Astrocyte (in vitro differentiated cells and primary cell): ENCODE data around the gene CHD5. TPM values are rescaled to one million over a fixed set of nuclear protein-coding genes. Genes with fewer than 3 reads are reported as not detected.

Source experiments
- DNase-seq: peaks from one replicate; pipeline ENCODE4 v3.0.0-alpha.2; 2010; ENCODE audit warnings: low read depth
- FAIRE-seq: peaks from 2 replicates; lab custom pipeline; 2011; peaks lifted over from hg19 to GRCh38; lab: Jason Lieb, UNC
- H2AFZ ChIP-seq: 2 replicates; pipeline ENCODE4 v1.6.0; 2012; ENCODE audit warnings: low read depth, low read length, inconsistent platforms
- H3K27ac ChIP-seq: 2 replicates; pipeline ENCODE4 v1.5.1; 2011; ENCODE audit warnings: low read depth, low read length, inconsistent platforms
- H3K27me3 ChIP-seq: 2 replicates; pipeline ENCODE4 v1.6.0; 2011; ENCODE audit warnings: low read length, inconsistent platforms; ENCODE audit not compliant: insufficient read depth
- H3K36me3 ChIP-seq: 2 replicates; pipeline ENCODE4 v1.5.1; 2011; ENCODE audit warnings: low read length, inconsistent platforms; ENCODE audit not compliant: insufficient read depth
- H3K4me1 ChIP-seq: 2 replicates; pipeline ENCODE4 v1.5.1; 2011; ENCODE audit warnings: low read length, inconsistent platforms; ENCODE audit not compliant: insufficient read depth
- H3K4me2 ChIP-seq: 2 replicates; pipeline ENCODE4 v1.6.0; 2012; ENCODE audit warnings: low read length, inconsistent platforms
- H3K4me3 ChIP-seq: 2 replicates; pipeline ENCODE4 v1.5.1; 2011; ENCODE audit warnings: low read depth, mild to moderate bottlenecking, low read length, inconsistent platforms; ENCODE audit not compliant: insufficient read depth
- H3K79me2 ChIP-seq: 2 replicates; pipeline ENCODE4 v1.6.0; 2012; ENCODE audit warnings: mild to moderate bottlenecking, low read length, inconsistent platforms; ENCODE audit not compliant: insufficient read depth
- H3K9ac ChIP-seq: 2 replicates; pipeline ENCODE4 v1.6.0; 2012; ENCODE audit warnings: mild to moderate bottlenecking, low read length, inconsistent platforms
- H3K9me3 ChIP-seq: 2 replicates; pipeline ENCODE4 v1.5.1; 2012; ENCODE audit warnings: low read depth, mild to moderate bottlenecking, low read length, inconsistent platforms; ENCODE audit not compliant: insufficient read depth
- H4K20me1 ChIP-seq: 2 replicates; pipeline ENCODE4 v1.6.0; 2012; ENCODE audit warnings: low read length, inconsistent platforms; ENCODE audit not compliant: insufficient read depth
- H3K27ac Mint-ChIP-seq: one replicate; pipeline ENCODE4 v1.8.0; 2021; ENCODE audit warnings: mild to moderate bottlenecking, mixed read lengths; ENCODE audit not compliant: unreplicated experiment
- H3K27me3 Mint-ChIP-seq: one replicate; pipeline ENCODE4 v1.8.0; 2021; ENCODE audit warnings: low read depth, mixed read lengths; ENCODE audit not compliant: unreplicated experiment
- H3K36me3 Mint-ChIP-seq: one replicate; pipeline ENCODE4 v1.8.0; 2021; ENCODE audit warnings: low read depth, mixed read lengths; ENCODE audit not compliant: unreplicated experiment
- H3K4me1 Mint-ChIP-seq: one replicate; pipeline ENCODE4 v1.8.0; 2021; ENCODE audit warnings: low read depth, mixed read lengths; ENCODE audit not compliant: unreplicated experiment
- H3K4me3 Mint-ChIP-seq: one replicate; pipeline ENCODE4 v1.8.0; 2021; ENCODE audit warnings: mild to moderate bottlenecking, moderate library complexity, mixed read lengths; ENCODE audit not compliant: unreplicated experiment
- H3K9me3 Mint-ChIP-seq: one replicate; pipeline ENCODE4 v1.8.0; 2021; ENCODE audit warnings: mild to moderate bottlenecking, mixed read lengths; ENCODE audit not compliant: unreplicated experiment
- EZH2 ChIP-seq: IDR thresholded peaks from 2 replicates; pipeline ENCODE4 v1.6.1; 2012; ENCODE audit warnings: mild to moderate bottlenecking, low read length, inconsistent platforms; ENCODE audit not compliant: insufficient read depth
- total RNA-seq: library from RNA; stranded (reverse); gene quantifications from 2 replicates; pipeline ENCODE4 v1.2.1, GENCODE V29; 2021
- TF ChIP-seq, protein P1 (sequence below): IDR thresholded peaks from 2 replicates; pipeline ENCODE4 v1.5.1; 2011; ENCODE audit warnings: low read depth, mild to moderate bottlenecking, inconsistent platforms, low read length, moderate library complexity; ENCODE audit not compliant: insufficient read depth

Gene CHD5
- total RNA-seq, 1 donor from 2014 or later = 0.18 TPM

GRCh38 chr1:6163973-6164617 lies 16.0 kb downstream of the CHD5 start:
- Histone ChIP-seq H2AFZ (no peak overlapping the region), H3K79me2 (no peaks in the 10 kb centered on the region), H3K9ac (no peak overlapping the region), H4K20me1 (peaks cover 7% of the 10 kb centered on the region), H3K4me3 (no peak overlapping the region), H3K4me1 (no peaks in the 10 kb centered on the region), H3K36me3 (no peaks in the 10 kb centered on the region), H3K4me2 (no peak overlapping the region), H3K27me3 (peaks cover 6% of the 10 kb centered on the region), H3K9me3 (no peaks in the 10 kb centered on the region), H3K27ac (no peak overlapping the region)
- H3K27me3 Mint-ChIP-seq = peaks cover 76% of the 10 kb centered on the region
- H3K9me3 Mint-ChIP-seq = no peaks in the 10 kb centered on the region
- no peak for FAIRE-seq
- no peak overlapping the region for H3K27ac Mint-ChIP-seq
- no peak for TF ChIP-seq EZH2
- TF ChIP-seq, protein P1, sequence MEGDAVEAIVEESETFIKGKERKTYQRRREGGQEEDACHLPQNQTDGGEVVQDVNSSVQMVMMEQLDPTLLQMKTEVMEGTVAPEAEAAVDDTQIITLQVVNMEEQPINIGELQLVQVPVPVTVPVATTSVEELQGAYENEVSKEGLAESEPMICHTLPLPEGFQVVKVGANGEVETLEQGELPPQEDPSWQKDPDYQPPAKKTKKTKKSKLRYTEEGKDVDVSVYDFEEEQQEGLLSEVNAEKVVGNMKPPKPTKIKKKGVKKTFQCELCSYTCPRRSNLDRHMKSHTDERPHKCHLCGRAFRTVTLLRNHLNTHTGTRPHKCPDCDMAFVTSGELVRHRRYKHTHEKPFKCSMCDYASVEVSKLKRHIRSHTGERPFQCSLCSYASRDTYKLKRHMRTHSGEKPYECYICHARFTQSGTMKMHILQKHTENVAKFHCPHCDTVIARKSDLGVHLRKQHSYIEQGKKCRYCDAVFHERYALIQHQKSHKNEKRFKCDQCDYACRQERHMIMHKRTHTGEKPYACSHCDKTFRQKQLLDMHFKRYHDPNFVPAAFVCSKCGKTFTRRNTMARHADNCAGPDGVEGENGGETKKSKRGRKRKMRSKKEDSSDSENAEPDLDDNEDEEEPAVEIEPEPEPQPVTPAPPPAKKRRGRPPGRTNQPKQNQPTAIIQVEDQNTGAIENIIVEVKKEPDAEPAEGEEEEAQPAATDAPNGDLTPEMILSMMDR = no peak
- no peaks in the 10 kb centered on the region for H3K4me1 Mint-ChIP-seq
- no peak for DNase-seq
- H3K36me3 Mint-ChIP-seq = no peaks in the 10 kb centered on the region
- no peak overlapping the region for H3K4me3 Mint-ChIP-seq

DNA sequence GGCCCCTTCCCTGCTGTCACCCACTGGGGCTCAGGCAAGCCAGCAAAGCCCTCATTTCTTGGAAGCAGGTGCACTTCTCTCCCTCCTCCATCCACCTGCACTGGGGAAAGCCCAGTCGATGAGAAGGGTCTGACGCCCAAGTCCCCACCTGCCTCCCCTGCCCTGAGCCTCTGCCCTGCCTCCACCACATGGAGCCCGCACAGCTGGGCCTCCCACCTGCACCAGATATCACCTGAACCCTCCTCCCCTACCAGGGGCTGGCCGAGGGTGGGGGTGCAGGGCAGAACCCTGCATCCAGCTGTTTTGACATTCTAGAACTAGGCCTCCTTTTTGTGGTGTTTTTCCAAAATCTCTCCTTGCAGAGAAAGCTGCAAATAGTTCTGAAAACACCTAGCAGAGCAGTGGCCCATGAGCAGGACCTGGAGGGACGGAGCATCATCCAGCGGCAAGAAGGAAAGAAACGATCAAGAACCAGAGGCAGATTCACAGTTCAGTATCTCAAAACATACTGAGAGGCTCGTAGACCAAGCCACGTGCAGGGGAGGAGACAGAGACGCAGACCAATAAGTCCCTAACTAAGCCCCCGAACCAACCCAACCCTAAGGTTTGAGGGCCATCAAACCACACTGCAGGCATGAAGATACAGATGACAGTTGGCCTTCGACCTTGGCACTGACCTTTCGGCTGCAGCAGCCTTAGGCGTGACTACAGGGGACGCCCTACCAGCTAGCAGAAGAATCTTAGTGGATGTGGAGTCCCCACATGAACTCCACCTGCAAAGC lies 16.7 kb downstream of the CHD5 start:
- Histone ChIP-seq H3K27me3 (peaks cover 6% of the 10 kb centered on the region), H3K27ac (no peak overlapping the region), H3K4me1 (no peaks in the 10 kb centered on the region), H2AFZ (no peak overlapping the region), H3K36me3 (no peaks in the 10 kb centered on the region), H4K20me1 (peaks cover 7% of the 10 kb centered on the region), H3K79me2 (no peaks in the 10 kb centered on the region), H3K4me3 (no peak overlapping the region), H3K4me2 (no peak overlapping the region), H3K9me3 (no peaks in the 10 kb centered on the region), H3K9ac (no peak overlapping the region)
- no peak for TF ChIP-seq EZH2
- TF ChIP-seq, protein P1 = no peak
- DNase-seq (no peak), FAIRE-seq (no peak)
- H3K27me3 Mint-ChIP-seq = peaks cover 71% of the 10 kb centered on the region
- peaks cover under 1% of the 10 kb centered on the region for H3K4me1 Mint-ChIP-seq
- H3K27ac Mint-ChIP-seq = no peak overlapping the region
- H3K9me3 Mint-ChIP-seq = no peaks in the 10 kb centered on the region
- no peak overlapping the region for H3K4me3 Mint-ChIP-seq
- H3K36me3 Mint-ChIP-seq = no peaks in the 10 kb centered on the region

GRCh38 chr1:6162773-6163172 lies 17.3 kb downstream of the CHD5 start:
- H3K9ac ChIP-seq = no peak overlapping the region
- TF ChIP-seq, protein P1 = no peak
- no peak for TF ChIP-seq EZH2
- Mint-ChIP-seq H3K27ac (no peak overlapping the region), H3K36me3 (no peaks in the 10 kb centered on the region), H3K4me3 (no peak overlapping the region), H3K4me1 (peaks cover 6% of the 10 kb centered on the region), H3K9me3 (no peaks in the 10 kb centered on the region), H3K27me3 (peaks cover 66% of the 10 kb centered on the region)
- H3K36me3 ChIP-seq = no peaks in the 10 kb centered on the region
- peaks cover 4% of the 10 kb centered on the region for H3K4me1 ChIP-seq
- H2AFZ ChIP-seq = no peak overlapping the region
- H3K27me3 ChIP-seq = peaks cover 6% of the 10 kb centered on the region
- no peaks in the 10 kb centered on the region for H3K9me3 ChIP-seq
- peaks cover 7% of the 10 kb centered on the region for H4K20me1 ChIP-seq
- H3K27ac ChIP-seq = no peak overlapping the region
- H3K4me3 ChIP-seq = no peak overlapping the region
- H3K4me2 ChIP-seq = no peak overlapping the region
- DNase-seq = no peak
- FAIRE-seq = no peak
- H3K79me2 ChIP-seq = no peaks in the 10 kb centered on the region
